Ureter (tissue), 1 donor: ENCODE measurements around the gene MSI1. TPM values are rescaled to one million over a fixed set of nuclear protein-coding genes. Genes with fewer than 3 reads are reported as not detected.

Experiments
- DNase-seq: peaks from one replicate; pipeline ENCODE4 v3.0.0-alpha.2; 2020; ENCODE audit warnings: low spot score
- total RNA-seq: library from RNA; stranded (reverse); gene quantifications from one replicate; pipeline ENCODE4 v1.2.4, GENCODE V29; 2023
- donor health status: DM: yes; HTN: yes; CAD: no.

The MSI1 gene
- total RNA-seq, 1 donor from 2014 or later, result 1.4 TPM

GRCh38 chr12:120377611-120378010 is 8.6 kb upstream of the MSI1 start:
- no peak for DNase-seq

GRCh38 chr12:120376934-120377572 is 8.1 kb upstream of the MSI1 start:
- no peak for DNase-seq

- DNase-seq, result no peak
Measured at GRCh38 chr12:120376416-120376815, 7.5 kb upstream of the MSI1 start.

- DNase-seq, result no peak
Measured at GRCh38 chr12:120376009-120376408, 7.0 kb upstream of the MSI1 start.

DNA sequence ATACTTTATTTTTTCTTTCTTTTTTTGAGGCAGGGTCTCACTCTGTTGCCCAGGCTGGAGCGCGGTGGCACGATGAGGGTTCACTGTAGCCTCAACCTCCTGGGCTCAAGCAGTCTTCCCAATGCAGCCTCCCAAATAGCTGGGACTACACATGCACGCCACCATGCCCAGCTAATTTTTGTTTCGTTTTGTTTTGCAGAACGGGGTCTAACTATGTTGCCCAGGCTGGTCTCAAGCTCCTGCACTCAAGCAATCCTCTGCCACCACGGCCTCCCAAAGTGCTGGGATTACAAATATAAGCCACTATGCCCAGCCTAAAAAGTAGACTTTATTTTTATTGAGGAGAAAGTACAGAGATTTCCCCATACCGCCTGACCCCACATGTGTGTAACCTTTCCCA is 4.7 kb upstream of the MSI1 start:
- DNase-seq, result no peak

DNA sequence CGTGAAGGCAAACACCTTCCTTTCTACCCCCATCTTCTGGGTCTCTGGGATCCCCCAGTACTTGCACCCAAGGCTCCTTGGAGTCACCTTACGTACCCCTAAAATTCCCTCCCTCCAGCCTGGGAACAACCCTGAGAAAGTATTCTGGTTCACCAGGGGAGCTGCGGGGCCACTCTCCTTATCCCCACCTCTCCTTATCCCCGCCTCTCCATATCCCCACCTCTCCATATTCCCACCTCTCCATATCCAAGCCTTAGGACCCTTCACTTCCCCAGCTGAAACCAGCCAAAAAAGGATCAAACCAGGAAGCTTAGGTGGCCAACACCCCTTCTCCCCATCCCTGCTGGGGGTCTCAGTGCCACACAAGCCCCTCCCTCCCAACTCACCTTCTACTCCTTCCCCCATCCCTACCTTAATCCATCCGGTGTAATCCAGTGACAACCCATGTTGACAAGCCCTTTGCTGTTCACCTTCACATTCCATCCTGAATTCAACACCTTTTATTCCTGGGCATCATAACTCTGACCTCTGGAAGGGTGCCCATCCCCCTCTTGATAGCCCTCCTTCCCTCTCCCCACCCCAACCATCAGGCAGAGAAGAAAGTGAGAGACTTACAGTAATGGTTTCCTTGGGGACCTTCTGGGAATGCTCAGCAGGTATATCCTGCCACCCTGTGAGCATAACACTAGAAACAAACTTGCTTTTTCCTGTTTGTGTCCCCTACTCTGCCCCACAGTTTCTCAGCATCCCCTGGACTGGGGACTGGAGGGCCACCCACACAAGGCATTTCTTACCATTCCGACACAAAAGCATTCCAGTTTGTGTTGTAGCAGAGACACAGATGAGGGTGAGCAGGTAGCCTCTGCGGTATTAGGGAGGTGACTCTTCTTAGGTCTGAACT is 1.6 kb upstream of the MSI1 start:
- DNase-seq, result no peak

GRCh38 chr12:120369603-120370342 is 809 bp upstream of the MSI1 start:
- DNase-seq, result no peak

DNA sequence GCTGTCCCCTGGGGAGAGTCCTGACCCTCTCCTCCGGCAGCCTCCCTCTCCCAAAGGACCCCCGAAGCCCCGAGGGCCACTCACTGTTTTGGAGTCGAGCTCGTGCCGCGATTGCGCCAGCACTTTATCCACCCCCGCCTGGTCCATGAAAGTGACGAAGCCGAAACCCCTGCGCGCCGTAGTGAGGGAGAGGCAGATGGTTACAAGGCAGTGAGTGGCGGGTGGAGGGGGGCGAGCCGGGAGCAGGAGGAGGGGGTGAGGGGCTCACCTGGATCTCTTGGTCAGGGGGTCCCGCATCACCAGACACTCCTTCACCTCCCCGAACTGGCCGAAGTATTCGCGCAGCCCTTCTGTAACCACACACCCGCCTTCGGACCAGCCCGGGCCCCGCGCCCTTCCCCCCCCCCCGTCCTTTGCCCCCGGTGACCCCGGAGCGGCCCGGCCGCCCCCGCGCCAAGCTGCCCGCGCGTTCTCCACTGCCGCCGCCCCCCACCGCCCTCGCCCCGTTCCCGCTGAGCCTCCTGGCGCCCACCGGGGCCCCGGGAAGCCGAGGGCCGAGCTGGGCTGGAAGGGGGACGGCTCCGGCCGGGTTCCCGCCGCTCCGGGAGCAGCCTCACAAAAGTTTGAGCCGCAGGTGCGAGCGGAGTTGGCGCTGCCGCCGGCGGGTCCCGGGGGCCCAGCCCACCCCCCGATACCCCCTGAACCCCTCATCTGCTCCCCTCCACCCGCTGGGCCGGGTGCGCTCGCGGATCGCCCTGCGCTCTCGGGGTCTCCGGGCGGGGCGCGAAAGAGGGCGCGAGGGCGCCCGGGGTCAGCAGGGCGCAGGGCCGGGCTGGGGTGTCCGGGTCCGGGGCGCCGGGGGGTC is 808 bp downstream of the MSI1 start:
- DNase-seq, result no peak

DNA sequence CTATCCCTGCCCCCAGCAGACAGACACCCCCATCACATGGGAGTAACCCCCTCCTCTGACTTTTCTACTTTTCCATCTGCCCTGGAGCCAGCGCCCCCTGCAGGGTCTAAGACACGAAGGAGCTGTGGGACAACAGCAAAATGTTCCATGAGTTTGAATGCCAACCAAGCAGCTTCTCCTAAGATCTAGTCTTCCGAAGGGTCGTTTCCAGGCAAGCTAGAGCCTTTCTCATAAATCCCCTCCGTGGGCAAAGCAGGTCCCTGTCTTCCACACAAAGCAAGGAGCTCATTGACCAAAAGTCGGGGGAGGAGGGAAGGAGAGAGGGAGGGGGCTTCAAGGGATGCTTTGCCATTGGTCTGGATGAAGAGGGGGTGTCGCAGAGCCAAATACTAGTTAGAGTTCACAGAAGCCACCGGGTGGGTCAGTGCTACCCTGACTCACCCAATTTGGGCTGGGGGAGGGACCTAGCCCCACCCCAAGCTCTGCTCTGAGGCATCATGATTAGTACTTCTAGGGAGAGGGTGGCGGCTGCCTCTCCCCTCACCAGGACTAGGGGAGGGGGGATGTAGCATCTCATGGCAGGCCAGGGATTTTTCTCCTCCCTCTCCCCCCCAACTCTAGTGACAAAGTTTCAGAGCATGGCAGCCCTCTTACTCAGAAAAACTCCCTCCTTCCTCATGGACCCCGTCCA is 1.6 kb downstream of the MSI1 start:
- no peak for DNase-seq

DNA sequence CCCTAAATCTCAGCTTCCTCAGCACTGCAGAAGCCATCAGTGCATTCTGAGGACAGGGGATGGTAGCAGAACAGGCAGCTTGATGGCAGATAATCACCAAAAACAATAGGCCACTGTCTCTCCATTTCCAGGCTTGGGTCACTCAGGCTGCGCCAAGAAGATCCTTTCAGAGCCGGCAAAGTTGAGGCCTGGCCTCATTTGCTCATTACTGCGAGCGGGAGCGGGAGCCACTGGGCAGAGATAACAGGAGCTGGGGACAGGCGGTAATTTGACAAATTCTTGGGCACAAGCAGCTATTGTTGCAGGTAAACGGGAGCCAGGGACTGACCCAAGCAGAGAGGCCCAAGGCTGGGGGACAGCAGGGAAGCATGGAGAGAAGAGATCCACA is 2.1 kb downstream of the MSI1 start:
- DNase-seq, result no peak

GRCh38 chr12:120366341-120366705 is 2.6 kb downstream of the MSI1 start:
- DNase-seq, result no peak

DNA sequence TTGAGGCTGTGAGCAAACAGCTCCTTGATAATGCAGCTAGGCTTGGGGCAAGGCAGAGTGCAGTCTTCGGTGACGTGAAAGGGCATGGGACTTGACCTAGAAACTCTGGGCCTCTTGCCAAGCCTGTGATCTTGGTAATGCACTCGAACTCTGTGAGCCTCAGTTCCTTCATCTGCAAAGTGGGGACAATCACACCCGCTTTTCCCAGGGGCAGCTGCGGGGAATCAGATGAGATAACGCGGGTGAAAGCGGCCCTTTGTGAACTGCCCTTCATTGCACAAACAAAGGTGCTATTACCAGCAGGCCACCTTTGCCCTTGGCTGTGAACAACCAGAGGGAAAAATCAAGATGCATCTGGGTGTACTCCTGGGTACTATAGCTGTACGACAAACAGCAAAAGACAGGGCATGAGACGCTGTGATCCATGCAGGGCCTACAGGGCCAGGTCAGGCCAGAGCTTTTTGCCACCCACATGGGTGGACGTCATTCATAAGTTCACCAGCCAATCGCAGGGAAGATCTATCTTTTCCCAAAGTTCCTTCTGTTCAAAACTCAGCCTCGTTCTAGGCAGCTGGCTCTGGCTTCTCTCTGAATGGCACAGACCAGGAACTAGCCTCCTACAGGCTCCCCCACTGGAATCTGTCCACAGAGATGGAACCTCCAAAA is 3.2 kb downstream of the MSI1 start:
- no peak for DNase-seq

- DNase-seq, result no peak
Measured at GRCh38 chr12:120364487-120364886, 4.5 kb downstream of the MSI1 start.

DNA sequence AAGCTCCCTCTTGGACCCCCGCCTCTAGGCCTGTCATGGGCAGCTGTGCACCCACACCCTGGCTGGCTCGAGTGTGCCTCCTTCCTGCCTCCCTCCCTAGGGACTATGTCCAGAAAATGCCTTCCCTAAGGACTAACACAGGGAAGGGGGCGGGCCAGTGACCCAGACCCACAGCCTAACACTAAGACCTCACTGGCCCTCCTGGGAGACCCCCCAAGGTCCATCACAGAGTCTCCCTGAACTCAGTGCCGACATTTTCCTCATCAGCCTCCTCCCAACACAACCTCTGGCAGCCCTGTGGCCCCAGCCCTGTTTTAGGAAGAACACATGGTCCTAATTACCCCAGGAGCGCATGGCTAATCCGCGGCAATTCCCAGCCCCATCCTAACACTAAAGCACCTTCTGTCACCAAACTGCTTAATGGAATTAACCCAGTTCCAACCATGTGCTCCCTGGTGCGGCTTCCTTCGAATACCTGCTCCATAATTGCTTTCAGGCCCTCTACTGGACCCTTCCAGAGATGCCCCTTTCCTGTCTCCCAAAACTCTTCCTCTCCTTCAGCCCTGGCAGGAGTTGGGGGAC is 5.6 kb downstream of the MSI1 start:
- DNase-seq, result no peak

GRCh38 chr12:120362516-120363273 is 6.3 kb downstream of the MSI1 start:
- no peak for DNase-seq

DNA sequence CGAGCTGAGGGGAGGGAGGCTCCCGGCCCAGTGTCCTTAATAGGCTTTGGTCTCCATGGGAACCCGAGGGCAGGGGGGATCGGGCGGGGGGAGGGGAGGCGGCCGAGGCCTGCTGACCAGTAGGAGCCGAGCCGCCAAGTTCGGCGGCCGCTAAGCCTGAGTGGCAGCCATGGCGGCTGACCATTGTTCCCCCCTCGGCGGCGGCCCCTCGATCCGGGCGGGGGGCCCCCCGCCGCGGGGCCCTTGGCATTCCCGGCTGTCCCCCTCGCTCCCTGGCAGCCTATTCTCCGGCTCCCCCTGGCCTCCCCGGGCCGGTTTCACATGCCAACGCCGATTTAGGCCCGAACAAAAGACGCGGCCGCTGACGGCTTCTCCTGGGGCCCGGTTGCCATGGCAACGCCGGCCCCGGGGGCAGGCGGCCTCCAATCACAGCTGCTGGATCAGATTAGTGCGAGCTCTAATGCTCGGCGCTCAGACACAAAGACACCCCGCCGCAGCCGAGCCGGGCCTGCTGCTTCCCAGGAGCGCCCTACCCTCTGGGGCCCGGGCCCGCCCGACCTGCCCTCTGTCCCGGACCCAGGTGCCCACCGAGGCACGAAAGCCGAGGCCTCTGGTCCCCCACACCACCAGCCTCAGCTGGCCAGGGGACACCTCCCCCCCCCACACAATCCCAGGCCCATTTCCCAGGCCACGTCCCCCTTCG is 7.3 kb downstream of the MSI1 start:
- peak; percentile 55 for DNase-seq

DNA sequence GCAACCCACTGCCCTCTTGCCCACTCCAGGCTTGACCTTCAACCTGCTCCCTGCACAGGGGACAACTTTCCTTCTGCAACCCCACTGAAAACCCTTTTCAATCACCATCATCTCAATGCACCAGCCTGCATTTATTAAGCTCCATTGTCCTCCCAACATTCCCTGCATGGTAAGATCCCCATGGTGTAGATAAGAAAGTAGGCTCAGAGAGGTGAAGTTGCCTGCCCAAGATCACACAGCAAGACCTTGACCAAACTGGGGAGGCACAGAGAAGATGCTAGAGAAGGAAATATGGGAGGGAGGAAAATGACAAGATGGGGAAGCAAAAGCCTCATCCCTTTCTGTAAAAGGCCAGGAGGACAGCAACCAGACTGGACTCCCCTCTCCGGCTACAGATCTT is 9.8 kb downstream of the MSI1 start:
- DNase-seq, result no peak

DNA sequence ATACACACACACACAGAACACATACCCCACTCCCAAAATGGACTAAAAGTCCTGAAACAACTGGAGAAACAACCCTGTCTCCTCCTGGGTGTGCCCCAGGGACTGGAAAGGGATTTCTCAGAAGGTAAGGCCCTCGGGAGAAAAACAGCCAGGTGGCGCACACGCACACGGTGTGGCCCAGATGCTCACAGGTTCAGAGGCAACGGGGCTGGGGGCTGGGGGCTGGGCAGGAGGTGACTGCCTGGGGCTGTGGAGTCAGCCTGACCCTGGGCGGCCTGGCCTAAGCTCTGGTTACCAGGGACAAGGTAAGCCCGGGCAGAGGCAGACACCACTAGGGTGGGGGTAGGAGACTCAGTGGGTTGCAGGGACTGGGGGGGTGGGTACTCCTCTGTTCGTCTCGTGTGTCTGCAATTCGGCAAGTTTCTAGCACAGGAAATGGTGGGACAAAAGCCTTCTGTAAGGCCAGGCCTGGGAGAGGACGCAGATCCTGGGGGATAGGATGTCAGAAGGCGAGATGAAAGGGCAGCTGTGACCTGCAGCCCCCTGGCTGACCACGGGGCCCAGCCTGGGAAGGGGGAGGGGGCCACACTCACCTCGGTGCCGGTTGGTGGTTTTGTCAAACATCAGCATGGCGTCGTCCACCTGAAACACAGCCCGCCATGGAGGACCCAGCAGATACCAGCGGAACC is 10.4 kb downstream of the MSI1 start:
- DNase-seq, result no peak
